Mesothelial cell of epicardium (in vitro differentiated cells): ENCODE results near the gene SRRT. TPM values are rescaled to one million over a fixed set of nuclear protein-coding genes. Genes with fewer than 3 reads are reported as not detected.

ENCODE experiments used
- DNase-seq, 2 experiments: peaks; one replicate each; pipeline ENCODE4 v3.0.0; 2021; ENCODE audit warnings: low spot score in 2 of 2; ENCODE audit not compliant: unreplicated experiment in 2 of 2
- H3K27ac Mint-ChIP-seq: 2 replicates; pipeline ENCODE4 v1.8.0; 2021; ENCODE audit warnings: mixed read lengths
- H3K27me3 Mint-ChIP-seq: 2 replicates; pipeline ENCODE4 v1.8.0; 2021; ENCODE audit warnings: low read depth, mixed read lengths
- H3K36me3 Mint-ChIP-seq: 2 replicates; pipeline ENCODE4 v1.8.0; 2021; ENCODE audit warnings: mixed read lengths
- H3K4me1 Mint-ChIP-seq: 2 replicates; pipeline ENCODE4 v1.8.0; 2021; ENCODE audit warnings: mixed read lengths
- H3K4me3 Mint-ChIP-seq: 2 replicates; pipeline ENCODE4 v1.8.0; 2021; ENCODE audit warnings: mild to moderate bottlenecking, moderate library complexity, mixed read lengths
- H3K9me3 Mint-ChIP-seq: 2 replicates; pipeline ENCODE4 v1.8.0; 2021; ENCODE audit warnings: mixed read lengths
- total RNA-seq: library from RNA; stranded (reverse); gene quantifications from 3 replicates; pipeline ENCODE4 v1.2.1, GENCODE V29; 2021
- TF ChIP-seq, protein P1 (sequence below): fragments of 200-600 bp; sonication (generic); IDR thresholded peaks from one replicate; pipeline ENCODE4 v1.5.0; 2021; ENCODE audit warnings: antibody characterized with exemption; ENCODE audit not compliant: unreplicated experiment

The SRRT gene
- total RNA-seq, 1 donor from 2014 or later: 240 TPM

DNA sequence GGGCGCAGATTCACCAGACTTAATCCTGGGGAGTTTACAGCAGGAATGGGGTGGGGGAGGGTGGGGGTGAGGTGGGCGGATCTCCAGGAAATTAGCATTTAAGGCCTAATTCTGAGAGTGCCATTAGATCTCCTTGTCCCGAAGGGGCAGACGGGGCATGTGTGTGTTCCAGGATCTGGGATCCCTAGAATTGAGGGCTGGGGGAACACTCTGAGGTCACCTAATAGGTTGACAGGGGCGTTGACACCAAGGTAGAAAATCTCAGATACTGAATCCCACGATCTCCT lies 38.1 kb upstream of the SRRT start:
- no peak for DNase-seq
- H3K9me3 Mint-ChIP-seq: no peaks in the 10 kb centered on the region
- H3K36me3 Mint-ChIP-seq: no peaks in the 10 kb centered on the region
- TF ChIP-seq, protein P1, sequence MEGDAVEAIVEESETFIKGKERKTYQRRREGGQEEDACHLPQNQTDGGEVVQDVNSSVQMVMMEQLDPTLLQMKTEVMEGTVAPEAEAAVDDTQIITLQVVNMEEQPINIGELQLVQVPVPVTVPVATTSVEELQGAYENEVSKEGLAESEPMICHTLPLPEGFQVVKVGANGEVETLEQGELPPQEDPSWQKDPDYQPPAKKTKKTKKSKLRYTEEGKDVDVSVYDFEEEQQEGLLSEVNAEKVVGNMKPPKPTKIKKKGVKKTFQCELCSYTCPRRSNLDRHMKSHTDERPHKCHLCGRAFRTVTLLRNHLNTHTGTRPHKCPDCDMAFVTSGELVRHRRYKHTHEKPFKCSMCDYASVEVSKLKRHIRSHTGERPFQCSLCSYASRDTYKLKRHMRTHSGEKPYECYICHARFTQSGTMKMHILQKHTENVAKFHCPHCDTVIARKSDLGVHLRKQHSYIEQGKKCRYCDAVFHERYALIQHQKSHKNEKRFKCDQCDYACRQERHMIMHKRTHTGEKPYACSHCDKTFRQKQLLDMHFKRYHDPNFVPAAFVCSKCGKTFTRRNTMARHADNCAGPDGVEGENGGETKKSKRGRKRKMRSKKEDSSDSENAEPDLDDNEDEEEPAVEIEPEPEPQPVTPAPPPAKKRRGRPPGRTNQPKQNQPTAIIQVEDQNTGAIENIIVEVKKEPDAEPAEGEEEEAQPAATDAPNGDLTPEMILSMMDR: no peak
- peak overlapping the region; percentile 98 for H3K27ac Mint-ChIP-seq
- H3K4me3 Mint-ChIP-seq: peak overlapping the region; percentile 67
- H3K4me1 Mint-ChIP-seq: peaks cover 29% of the 10 kb centered on the region
- H3K27me3 Mint-ChIP-seq: no peaks in the 10 kb centered on the region

DNA sequence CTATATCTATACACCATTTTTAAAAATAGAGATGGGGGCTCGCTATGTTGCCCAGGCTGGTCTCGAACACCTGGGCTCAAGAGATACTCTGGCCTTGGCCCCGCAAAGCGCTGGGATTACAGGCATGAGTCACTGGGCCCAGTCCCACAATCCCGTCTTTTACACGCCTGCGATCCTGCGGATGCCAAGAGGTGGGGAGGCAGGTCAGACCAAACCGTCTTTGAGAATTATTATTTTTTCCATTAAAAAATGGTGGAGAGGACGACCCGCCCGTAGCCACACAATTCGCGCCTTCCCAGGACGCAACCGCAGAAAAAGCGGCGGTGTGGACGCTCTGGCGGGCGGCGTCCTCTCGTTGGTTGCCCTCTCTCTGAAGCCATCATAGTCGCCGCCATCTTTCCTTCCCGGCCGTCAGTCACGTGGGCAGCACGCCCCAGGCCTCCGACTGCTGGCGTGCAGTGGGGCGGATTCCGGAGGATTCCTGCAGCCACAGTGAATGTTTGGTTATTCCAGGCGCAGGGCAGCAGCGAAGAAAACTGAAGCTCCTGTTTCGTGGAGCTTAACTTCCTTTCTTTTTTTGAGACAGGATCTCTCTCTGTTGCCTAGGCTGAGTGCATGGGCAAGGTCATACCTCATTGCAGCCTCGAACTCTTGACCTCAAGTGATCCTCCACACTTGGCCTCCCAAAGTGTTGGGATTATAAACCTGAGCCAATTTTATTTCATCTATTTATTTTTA lies 37.6 kb upstream of the SRRT start:
- Mint-ChIP-seq H3K9me3 (no peaks in the 10 kb centered on the region), H3K27me3 (no peaks in the 10 kb centered on the region), H3K36me3 (no peaks in the 10 kb centered on the region), H3K4me1 (peaks cover 29% of the 10 kb centered on the region), H3K27ac (peak overlapping the region; percentile 96), H3K4me3 (peak overlapping the region; percentile 67)
- TF ChIP-seq, protein P1: no peak
- DNase-seq: peak; percentile 79 to 86

DNA sequence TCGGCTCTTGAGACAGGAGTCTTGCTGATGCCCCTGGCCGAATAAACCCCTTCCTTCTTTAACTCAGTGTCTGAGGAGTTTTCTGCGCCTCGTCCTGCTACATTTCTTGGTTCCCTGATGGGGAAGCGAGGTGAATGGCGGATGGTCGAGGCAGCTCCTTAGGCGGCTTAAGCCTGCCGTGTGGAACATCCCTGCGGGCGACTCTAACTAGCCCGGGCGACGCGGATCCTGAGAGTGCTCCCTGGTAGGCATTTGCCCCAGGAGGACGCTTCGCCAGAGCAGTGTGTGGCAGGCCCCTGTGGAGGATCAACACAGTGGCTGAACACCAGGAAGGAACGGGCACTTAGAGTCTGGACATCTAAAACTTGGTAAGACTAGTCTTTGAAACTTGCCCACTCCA lies 35.5 kb upstream of the SRRT start:
- no peak overlapping the region for H3K4me3 Mint-ChIP-seq
- no peaks in the 10 kb centered on the region for H3K9me3 Mint-ChIP-seq
- H3K36me3 Mint-ChIP-seq: no peaks in the 10 kb centered on the region
- no peak for DNase-seq
- H3K27me3 Mint-ChIP-seq: no peaks in the 10 kb centered on the region
- H3K27ac Mint-ChIP-seq: no peak overlapping the region
- TF ChIP-seq, protein P1: no peak
- H3K4me1 Mint-ChIP-seq: peaks cover 28% of the 10 kb centered on the region

DNA sequence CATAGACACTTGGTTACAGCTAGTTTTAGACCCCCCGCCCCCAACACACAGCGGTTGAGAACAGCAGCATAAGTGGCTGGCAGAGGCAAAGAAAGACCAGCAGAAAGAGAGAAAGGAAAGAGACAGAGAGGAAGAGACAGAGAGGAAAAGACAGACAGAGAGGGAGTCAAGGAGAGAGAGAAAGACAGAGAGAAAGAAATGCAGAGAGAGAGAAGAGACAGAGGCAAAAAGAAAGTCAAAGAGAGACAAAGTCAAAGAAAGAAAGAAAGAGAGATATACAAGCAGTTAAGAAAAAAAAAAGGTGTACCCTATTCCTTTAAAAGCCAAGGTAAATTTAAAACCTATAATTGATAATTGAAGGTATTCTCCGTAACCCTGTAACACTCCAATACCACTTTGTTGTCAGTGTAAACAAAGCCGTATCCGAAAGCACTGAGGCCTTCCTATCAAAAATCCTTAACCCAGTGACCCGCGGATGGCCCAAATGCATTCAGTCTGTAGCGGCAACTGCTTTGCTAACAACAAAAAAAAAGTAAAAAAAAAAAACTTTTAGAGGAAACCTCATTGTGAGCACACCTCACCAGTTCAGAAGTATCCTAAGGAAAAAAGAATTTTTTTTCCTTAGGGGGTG lies 34.3 kb upstream of the SRRT start:
- no peak overlapping the region for H3K27ac Mint-ChIP-seq
- no peaks in the 10 kb centered on the region for H3K36me3 Mint-ChIP-seq
- H3K27me3 Mint-ChIP-seq: no peaks in the 10 kb centered on the region
- H3K9me3 Mint-ChIP-seq: no peaks in the 10 kb centered on the region
- peaks cover 26% of the 10 kb centered on the region for H3K4me1 Mint-ChIP-seq
- no peak for DNase-seq
- H3K4me3 Mint-ChIP-seq: no peak overlapping the region
- TF ChIP-seq, protein P1: no peak

DNA sequence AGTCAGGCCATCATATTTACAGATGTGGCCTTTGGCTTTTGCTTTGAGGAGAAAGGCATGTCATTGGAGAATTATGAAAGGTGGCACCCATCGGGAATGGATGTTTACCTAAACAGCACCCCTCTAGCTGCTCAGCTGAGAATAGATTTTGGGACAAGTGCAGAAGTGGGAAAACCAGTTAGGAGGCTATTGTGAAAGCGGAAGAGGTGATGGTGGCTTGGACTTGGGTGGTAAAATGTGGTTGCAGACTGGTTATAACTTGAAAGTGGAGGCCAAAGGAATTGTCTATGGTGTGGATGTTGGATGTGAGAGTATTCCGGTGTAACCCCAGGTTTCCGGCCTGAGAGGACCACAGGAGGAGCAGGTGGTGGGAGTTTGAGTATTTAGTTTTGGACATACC lies 27.5 kb upstream of the SRRT start:
- Mint-ChIP-seq H3K27me3 (no peaks in the 10 kb centered on the region), H3K4me1 (peaks cover 5% of the 10 kb centered on the region), H3K36me3 (no peaks in the 10 kb centered on the region), H3K9me3 (no peaks in the 10 kb centered on the region), H3K4me3 (no peak overlapping the region), H3K27ac (no peak overlapping the region)
- TF ChIP-seq, protein P1: no peak
- no peak for DNase-seq
